GM19351 (cell line): ENCODE results near the gene TGFBR3.

Source experiments
- ATAC-seq: cut with Tn5 transposase; IDR thresholded peaks from one replicate; pipeline ENCODE4 v1.9.1; 2021; ENCODE audit warnings: mild to moderate bottlenecking, moderate library complexity; ENCODE audit not compliant: unreplicated experiment

The TGFBR3 gene

GRCh38 chr1:91783423-91784170, 102.4 kb downstream of the TGFBR3 start:
- ATAC-seq, result no peak

DNA sequence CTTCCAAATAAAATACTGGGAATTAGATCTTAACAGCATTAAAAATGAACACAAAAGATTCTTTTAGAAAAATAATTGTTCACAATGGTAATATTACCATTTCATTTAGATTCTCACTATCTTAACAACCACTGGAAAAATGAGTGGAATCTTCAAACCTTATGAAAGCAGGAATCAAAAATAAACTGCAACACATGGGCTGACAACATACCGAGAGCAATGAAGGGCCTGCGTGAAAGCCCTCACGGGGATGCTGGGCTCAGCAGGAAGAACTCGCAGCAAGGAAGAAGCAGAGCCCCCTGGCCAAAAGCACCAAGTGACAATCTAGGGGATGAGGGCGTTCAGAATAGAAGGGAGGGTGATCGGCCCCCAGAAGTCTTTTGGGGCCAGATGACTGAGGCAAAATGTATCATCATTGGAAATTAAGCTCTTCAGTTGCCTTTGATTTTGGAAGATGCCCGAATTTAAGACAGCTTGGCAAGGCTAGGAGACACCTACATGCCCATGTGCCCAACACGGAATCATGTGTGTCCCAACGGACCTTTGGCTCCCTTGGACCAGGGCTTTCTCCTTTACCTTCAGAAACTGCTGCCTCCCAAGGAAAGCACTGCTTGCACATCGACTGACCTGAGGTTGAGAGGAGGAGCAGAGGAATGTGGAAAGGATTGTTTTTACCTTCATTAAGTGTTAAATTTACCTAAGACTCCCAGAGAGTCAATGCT, 103.9 kb downstream of the TGFBR3 start:
- no peak for ATAC-seq

GRCh38 chr1:91781371-91781825, 104.6 kb downstream of the TGFBR3 start:
- ATAC-seq, result no peak

- no peak for ATAC-seq
These were observed 106.4 kb downstream of the TGFBR3 start for GRCh38 chr1:91779548-91780021.

DNA sequence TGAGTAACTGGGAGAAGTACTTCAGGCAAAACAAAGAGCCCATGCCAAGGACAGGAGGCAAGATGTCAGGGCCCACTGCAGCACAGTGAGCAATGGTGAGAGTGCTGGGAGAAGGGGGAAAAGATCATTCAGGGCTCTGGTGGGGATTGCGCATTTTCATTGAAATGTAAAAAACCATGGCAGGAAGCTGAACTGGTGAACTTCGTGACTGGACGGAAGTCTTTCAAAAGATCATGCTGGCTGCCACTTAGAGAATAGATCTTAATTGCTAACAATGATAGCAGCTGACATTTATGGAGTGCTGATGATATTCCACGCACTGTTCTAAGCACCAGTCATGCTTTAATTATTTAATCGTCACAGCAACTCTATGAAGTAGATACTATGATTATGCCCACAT, 107.0 kb downstream of the TGFBR3 start:
- no peak for ATAC-seq

GRCh38 chr1:91777630-91778300, 108.2 kb downstream of the TGFBR3 start:
- ATAC-seq, result no peak

DNA sequence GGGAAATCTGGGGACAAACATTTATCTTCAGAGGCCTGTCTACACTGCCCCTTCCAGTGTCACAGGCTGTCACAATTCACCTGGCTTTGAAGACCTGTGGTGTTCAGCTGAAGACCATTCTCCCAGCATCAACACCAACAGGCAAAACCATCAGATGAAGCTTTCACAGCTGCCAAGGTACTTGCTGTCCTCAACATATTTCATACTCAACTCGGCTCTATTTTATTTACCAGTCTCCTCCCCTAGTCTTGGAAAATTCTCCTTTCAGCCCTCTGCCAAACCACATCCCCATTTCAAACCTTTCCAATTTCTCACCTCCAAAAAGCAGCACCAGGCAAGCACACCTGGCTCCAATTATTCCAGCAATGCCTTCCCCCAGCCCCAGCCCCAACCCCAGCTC, 108.8 kb downstream of the TGFBR3 start:
- ATAC-seq, result no peak

- no peak for ATAC-seq
These were observed 109.7 kb downstream of the TGFBR3 start for GRCh38 chr1:91776068-91776794.

GRCh38 chr1:91775227-91775626, 110.7 kb downstream of the TGFBR3 start:
- ATAC-seq, result no peak

DNA sequence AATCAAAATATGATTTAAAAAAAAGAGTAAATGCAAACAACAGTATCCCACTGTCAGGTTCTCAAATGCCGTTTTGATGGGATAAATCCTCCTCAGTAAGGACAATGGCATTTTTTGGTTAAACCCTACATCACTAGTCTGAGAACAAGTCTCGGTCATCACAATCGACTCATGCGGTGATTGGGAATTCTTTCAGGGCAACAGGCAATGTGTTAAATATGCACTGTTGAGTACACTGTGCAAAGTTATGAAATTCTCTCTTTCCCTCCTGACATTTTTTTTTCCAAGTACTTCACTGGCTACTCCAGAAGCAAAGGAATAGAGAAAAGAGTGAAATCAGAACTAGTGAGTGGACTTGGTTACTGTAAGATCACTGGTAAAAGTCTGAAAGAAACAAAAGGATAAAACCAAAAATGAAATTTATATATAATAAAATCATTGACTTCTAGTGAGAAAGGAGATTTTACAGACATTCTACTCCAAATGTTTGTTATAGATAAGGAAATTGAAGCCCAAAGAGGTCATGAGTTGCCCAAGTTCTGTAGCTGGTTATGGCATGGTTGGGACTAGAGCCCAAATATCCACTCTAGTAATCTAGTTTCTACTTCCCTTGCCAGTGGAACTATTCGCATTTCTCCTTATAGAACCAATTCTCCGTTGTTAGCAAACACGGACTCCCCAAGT, 111.3 kb downstream of the TGFBR3 start:
- ATAC-seq, result no peak

DNA sequence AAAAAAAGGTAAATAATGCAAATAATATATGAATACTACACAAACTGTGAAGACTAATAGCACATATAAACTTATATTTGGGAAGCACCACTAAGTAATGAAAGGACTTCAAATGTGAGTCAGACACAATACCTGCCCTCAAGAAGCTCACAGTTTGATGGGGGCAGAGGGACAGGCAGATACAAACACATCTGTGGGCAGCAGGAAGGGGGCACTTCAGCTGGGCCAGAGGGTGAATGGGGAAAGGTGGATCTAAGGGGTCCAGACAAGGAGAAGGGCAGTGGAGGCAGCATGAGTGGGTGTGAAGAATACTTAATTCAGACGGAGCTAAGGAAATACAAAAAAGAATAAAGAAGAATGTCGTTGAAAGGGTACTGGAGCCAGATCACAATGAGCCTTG, 114.2 kb downstream of the TGFBR3 start:
- ATAC-seq, result no peak

DNA sequence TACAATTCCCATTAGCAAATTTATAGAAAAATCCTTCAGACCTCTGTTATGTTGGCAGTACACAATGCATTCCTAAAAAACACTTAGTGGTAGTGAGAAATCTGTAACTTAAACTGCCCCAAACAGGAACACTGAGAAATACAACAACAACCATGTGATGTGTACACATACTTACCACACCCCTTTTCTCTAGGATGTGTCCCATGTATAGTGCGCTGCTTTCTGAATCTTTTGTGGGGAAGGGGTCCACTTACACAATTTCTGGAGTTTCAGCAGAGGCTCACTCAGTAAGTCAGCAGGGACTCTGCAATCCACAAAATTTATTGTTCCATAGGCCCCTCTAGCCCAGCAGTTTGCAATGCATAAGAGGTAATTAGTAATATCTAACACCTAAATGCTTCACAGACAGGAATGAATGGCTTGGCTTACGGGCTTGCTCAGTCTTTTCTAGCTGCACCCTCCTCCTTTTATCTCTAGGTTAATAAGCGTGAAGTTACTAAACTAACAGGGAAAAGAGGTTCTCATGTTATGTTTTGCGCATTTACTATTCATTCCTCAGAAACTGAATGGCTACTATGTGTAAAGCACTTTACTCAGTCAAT, 115.2 kb downstream of the TGFBR3 start:
- no peak for ATAC-seq

DNA sequence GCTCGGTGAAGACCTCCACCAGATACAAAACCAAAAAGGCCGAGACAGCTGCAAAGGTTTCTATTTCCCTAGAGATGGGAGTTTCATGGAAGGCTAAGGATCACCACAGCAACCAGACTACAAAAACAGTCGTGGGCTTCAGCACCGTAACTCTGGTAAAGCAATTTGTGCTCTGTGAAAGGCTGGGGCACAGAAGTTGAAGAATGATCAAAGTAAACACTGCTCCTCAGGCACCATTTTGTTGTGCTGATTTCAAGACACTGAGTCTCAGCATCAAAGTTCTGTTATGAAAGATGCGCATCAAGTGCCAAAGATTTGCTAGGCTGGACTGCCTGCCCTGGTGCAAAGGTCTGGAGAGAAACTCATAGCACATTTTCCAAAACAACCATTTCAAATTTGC, 116.2 kb downstream of the TGFBR3 start:
- ATAC-seq, result no peak

GRCh38 chr1:91768786-91769725, 116.9 kb downstream of the TGFBR3 start:
- no peak for ATAC-seq

DNA sequence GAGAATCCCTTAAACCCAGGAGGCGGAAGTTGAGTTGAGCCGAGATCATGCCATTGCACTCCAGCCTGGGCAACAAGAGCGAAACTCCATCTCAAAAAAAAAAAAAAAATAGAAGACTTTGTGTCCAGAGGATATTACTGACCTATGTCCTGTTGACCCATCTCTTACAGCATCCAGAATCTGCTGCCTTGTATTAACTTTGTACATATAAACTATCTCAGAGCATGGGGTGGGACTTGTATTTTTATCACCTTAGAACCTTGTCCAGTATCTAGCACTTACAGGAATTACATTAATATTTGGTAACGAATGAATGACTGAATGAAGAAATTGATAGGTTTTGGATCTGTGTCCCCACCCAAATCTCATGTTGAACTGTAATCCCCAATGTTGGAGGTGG, 117.8 kb downstream of the TGFBR3 start:
- ATAC-seq, result no peak

DNA sequence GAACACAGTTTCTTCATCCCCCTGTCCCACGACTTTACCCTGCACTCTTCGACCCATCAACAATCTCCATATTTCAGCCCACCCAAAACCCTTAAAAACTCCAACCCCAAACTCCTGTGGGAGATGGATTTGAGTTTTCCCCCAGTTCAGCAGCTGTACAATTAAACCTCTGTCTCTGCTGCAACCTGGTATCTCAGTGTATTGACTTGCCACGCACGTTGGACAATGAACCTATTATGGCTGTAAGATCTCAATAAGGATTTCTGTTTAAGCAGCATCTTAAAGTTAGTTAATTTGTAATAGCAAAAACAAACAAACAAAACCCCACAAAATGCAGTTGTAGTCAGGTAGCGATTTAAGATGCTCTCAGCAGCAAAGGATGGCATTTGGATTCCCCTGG, 119.1 kb downstream of the TGFBR3 start:
- no peak for ATAC-seq

DNA sequence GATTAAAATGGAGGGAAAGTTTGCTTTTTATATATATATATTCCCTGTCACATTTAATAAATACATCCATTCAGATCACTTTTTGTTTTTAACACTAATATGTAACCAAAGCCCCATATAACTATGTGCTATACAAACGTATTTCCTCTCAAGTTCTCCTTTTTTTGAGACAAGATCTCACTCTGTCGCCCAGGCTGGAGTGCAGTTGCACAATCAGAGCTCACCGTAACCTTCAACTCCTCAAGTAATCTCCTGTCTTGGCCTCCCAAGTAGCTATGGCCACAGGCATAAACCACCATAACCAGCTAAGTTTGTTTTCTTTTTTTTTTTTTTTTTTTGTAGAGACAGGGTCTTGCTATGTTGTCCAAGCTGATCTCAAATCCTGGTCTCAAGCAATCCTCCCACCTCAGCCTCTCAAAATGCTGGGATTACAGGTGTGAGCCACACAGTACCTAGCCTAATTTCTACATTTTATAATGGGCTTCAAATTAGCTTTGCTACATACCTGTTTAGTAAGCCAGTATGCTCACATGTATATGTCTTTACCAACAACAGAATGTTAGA, 120.0 kb downstream of the TGFBR3 start:
- no peak for ATAC-seq

- no peak for ATAC-seq
These were observed 120.7 kb downstream of the TGFBR3 start for GRCh38 chr1:91765293-91765692.
